EL (cell line): ENCODE measurements around the gene FAM149A.

ENCODE experiments used
- DNase-seq: peaks from one replicate; pipeline ENCODE4 v3.0.0-alpha.2; 2016

Gene FAM149A

GRCh38 chr4:186161138-186161537 lies 56.6 kb downstream of the FAM149A start:
- no peak for DNase-seq

- no peak for DNase-seq
Observed at GRCh38 chr4:186166852-186167512, 62.5 kb downstream of the FAM149A start.

DNA sequence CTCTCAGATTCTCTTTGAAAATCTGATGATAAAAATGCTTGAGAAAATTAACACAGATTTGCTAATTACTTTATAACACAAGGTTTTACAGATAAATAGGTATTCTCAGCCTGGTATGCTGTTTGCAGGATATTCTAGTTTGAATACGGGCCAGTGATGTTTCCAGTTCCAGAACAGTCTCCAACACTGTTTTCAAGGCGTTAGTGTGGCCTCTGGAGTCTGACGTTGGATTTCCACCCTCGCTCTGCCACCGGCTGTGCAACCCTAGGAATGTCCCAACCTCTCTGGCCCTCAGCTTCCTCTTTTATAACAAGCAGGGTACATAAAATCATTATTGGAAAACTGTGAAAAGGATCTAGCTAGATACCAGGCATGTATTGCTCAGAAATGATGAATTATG lies 63.1 kb downstream of the FAM149A start:
- DNase-seq, result no peak

GRCh38 chr4:186168750-186169149 lies 64.2 kb downstream of the FAM149A start:
- DNase-seq, result no peak

DNA sequence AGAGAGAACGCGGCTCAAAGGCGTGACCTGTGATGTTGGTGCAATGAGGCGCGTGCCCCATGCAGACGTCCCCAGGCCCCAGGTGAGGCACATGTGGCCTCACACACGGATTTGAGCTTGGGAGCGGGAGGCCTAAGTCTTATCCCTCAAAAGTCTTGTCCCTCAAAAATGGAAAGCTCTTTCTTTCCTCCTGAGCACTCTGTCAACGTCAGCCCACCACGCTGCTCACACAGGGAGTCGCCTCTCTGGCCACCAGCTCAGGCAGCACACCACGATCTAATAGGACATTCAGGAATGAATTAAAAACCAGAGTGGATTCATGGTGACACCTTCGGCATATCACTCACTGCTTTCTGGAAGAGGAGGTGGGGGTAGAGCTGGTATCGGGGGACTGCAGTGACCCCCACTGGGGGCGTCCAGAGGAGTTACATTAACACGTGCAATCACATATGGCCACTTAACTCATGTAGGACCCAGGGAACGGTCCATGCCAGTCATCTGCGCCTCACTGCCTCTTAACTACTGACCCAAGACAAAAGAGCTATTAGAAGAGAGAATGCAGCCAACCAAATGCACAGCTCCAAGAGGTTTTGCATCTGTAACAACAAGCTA lies 64.9 kb downstream of the FAM149A start:
- DNase-seq, result no peak

- no peak for DNase-seq
Observed at GRCh38 chr4:186169945-186170802, 65.7 kb downstream of the FAM149A start.

DNA sequence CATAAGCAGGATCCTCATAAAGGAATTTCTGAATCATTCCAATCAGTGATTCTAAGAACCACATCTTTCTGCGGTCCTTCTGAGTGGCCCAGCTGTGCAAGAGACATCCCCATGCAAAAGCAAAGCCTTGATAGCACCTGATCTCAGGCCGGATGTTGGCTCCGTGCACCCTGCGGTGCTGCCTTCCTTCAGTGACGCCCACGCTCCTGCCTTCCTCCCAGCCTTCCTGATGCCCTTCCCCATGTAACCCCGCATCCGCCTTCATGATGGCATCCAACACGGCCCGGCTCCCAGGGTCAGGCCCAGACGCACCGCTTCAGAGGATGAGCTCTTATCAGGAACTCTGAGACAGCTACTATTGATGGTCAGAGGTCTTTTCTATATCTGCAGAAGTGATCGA lies 66.5 kb downstream of the FAM149A start:
- DNase-seq, result no peak

DNA sequence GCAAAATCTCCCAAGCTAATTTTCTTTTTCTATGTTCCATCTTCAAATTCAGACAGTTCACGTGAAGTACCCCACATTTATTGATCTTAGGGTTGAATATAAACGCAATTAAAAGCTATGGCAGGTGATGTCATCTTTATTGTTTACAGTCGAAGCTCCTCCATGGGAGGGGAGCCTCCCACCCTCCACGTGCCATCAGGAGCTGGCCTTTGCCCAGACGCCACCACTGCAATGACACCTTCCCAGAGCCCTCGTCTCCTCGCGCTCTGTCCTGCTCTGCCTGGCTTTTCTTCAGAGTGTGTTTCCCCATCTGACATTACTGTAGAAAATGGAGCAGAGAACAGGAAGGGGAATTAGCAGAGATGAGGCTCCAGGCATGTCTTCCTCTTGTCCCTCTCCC lies 68.0 kb downstream of the FAM149A start:
- DNase-seq, result no peak

GRCh38 chr4:186188107-186188506 lies 83.6 kb downstream of the FAM149A start:
- DNase-seq, result no peak

DNA sequence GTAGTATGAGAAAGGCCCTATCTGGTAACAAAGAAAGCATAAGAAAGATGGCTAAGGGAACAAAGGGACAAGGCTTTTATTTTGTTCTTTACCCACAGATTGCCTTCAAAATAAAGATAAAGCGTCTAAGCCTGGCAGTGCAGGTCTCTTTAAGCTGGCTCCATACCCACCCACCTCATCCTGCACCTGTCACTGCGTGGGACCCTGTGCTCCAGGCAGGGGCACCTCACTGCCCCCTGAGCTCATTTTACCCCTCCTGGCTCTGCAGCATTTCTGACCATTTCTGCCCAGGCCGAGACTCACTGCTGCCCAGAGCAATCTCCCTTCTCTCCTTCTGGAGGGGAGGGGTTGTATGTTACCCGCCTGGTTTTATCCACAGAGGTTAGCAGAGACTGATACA lies 85.2 kb downstream of the FAM149A start:
- DNase-seq, result no peak

DNA sequence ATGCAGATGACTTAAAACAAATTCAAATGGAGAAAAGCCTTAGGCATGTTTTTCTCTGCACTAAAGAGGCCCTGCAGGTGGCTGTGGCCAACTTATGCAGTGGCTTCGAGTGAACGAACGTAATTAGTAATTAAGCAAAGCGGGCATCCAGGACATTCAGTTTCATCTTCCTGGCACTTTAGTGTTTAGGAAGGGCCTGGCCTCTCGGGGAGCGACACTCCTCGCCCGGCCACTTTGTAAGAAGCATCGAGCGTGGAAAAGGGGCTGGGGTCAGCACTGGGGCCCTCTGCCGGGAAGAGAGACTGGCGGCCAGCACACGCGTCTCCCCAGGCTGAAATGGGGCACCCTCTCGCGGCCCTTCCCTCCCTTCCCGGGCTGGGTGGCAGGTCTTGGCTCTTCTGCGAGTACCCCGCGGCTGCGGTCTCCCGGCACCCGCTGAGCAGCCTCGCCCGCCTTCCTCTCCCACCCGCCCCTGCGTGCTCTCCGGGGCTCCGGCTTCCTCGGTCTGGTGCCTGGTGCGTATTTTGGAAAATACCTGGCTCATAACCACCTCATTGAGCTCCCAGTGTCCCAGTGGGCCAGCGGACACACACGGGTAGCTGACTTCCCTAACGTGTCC lies 86.2 kb downstream of the FAM149A start:
- peak; percentile 50 for DNase-seq

DNA sequence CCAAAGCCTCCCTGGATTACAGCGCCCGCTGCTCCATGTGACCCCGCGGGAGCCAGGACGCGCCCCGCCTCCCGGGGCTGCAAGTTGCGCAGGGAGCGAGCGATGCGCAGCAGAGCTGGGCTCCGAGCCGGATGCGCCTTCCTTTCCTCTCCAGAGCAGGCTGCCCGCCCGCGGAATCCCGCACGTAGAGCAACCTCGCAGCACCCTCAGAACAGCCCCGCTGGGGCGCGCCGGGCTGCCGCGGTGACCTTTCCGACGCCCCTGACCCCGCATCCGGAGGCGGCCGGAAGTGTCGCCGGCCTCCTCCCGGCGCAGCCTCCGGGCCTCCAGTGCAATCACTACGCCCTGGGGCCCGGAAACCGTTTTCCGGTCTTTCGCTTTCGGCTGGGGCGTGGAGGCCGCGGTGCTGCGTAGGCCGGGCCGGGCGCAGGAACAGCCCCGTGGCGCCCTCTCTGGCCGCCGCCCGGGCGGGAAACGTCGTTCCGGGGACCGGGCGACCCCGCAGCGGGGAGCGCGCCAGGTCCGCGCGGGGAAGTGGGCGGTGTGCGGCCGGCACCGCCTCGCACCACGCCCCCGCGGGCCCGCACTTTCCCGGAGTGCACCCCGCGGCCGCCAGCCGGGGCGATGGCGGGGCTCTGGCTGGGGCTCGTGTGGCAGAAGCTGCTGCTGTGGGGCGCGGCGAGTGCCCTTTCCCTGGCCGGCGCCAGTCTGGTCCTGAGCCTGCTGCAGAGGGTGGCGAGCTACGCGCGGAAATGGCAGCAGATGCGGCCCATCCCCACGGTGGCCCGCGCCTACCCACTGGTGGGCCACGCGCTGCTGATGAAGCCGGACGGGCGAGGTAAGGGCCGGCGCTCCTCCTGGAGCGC lies 86.9 kb downstream of the FAM149A start, which contains the start of gene CYP4V2:
Gene CYP4V2, plus strand, starts transcription at position 368 of the 866 bp plus-strand sequence. Its CDS starts 257 bp downstream, at position 625.
- DNase-seq, result peak; percentile 77

DNA sequence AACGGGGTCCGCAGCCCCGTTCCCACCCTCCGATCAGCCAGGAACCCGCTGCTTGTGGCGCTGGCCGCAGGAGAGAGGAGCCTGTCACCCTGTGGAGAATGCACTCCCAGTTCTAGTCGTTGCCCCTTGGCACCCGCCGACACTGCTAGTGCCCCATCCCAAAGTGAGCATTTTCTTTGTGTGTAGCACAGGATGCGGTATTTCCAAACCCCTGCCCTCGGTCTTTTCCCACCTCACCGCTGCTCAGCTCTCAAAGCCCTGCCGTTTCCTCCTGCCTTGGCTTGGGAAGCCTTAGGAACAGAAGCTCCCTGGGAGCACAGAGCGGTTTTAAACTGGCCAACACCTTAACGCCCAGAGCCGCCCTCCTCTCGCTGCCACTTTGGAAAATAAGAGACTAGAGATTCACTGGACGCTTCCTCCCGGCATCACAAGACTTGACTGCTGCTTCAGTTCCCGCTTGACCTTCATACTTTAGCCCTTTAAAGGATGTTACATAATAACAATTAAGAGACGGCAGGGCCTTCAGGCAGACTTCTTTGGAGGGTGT lies 87.6 kb downstream of the FAM149A start:
- peak; percentile 46 for DNase-seq

- no peak for DNase-seq
Observed at GRCh38 chr4:186193851-186194250, 89.3 kb downstream of the FAM149A start.

DNA sequence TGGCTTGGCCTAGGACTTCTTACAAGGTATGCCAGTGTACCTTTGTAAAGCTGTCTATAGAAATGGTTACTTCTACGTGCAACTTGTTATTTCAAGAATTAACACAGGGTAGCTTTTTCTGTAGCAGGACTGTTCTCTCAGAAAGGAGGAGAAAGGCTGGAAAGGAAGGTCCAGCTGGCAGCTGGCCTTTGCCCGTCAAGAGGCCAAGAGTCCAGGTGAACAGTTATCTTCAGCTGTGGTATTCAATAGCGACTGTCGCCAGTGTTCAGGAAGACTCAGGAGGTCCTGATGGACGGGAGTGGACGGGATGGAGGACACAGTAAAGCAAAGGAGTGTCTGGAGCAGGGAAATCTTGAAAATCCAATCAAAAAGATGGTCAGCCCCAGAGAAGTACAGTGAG lies 91.6 kb downstream of the FAM149A start:
- no peak for DNase-seq

GRCh38 chr4:186200516-186200915 lies 96.0 kb downstream of the FAM149A start:
- no peak for DNase-seq

GRCh38 chr4:186201010-186201409 lies 96.5 kb downstream of the FAM149A start:
- no peak for DNase-seq

DNA sequence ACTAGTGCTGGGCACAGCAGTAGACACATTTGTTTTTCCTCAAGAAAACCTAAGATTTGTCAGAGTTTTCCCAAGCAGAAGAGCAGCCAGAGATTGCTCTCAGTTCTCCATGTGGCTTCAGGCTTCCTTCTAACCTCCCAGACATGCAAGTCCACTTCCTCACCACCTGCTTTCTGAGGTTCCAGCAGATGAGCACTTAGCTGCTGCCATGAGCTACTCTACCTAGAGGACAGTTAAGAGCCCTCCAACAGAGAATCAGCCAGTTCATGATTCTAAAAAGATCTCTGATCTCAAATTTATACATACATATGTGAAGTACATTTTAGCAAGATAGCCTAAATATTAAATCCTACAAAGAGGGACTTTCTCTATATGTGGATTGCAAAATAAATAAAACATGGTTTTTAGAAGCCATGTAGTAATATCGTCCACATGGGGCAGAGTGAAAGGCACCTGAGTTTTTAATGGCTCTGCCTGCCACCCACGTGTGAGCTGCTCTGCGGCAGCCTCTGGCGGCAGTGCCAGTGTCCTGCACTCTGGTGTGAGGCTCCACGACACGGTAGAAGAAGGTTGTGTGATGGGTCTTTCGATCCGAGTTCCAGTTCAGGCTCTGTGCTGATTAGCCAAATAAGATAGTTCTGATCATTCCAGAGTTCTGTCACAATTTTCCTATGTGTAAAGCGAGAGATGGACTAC lies 97.2 kb downstream of the FAM149A start:
- peak; percentile 23 for DNase-seq

DNA sequence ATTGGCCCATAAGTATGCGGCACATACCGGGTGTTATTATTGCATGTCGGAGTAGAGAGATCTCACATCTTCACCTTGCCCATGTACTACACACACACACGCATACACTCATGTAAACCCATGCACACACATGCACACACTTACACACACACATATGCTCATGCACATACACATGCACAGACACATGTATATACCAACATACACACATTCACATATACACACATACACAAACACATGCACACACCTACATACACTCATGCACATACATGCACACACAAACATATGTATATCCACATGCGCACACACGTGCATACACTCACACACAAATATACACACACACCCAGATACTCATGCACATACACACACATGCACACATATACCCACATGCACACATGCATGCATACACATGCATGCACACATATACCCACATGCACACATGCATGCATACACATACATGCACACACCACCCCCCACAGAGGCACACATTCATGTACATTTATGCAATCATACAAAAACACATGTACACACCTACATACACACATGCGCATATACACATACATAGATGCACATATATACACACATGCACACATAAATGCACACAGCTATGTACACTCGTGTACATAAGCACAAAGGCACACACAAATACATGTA lies 98.1 kb downstream of the FAM149A start:
- DNase-seq, result no peak

DNA sequence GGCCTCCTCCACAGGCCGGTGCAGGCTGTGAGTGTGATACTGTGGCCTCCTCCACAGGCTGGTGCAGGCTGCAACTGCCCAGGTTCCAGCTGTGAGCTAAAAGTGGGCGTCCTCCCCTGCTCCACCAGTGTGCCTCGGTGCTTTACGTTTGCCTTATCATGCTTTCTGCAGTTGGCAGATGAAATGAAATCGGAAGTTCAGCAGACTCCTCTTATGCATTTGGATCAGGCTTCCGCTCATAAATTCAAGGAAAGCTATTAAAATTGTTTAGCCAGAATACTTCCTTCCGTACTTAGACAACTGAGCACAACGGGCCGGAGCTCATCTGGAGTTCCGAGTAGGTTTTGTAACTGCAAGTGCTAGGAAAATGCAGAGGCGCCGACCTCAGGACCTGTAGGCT lies 98.9 kb downstream of the FAM149A start:
- DNase-seq, result no peak

DNA sequence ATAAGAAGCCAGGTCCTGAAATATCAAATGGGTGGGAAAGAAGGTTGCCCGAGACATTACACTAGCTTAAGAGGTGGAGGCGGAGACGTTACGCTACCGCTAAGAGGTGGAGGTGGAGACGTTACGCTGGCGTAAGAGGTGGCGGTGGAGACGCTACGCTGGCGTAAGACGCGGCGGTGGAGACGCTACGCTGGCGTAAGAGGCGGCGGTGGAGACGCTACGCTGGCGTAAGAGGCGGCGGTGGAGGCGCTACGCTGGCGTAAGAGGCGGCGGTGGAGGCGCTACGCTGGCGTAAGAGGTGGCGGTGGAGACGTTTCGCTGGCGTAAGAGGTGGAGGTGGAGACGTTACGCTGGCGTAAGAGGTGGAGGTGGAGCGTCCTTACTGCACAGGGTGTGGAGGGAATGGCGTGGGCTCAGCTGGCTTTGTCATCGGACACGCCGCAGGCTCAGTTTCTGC lies 99.6 kb downstream of the FAM149A start:
- DNase-seq, result no peak
